K562 (cell line): ENCODE measurements around the gene TUBG2. TPM values are rescaled to one million over a fixed set of nuclear protein-coding genes. Genes with fewer than 3 reads are reported as not detected.

Experiments used
- ATF2 ChIP-seq: sonication (generic); formaldehyde crosslinking; IDR thresholded peaks from 2 replicates; pipeline ENCODE4 v1.8.1; 2022; ENCODE audit warnings: missing genetic modification reagents
- ATF6 ChIP-seq: sonication (generic); formaldehyde crosslinking; IDR thresholded peaks from 2 replicates; pipeline ENCODE4 v1.4.0; 2020; ENCODE audit warnings: mild to moderate bottlenecking, missing genetic modification reagents
- CBX1 ChIP-seq: sonication (generic); IDR thresholded peaks from 2 replicates; pipeline ENCODE4 v1.6.1; 2016; ENCODE audit warnings: antibody characterized with exemption, low read depth, mild to moderate bottlenecking
- CHD2 ChIP-seq: IDR thresholded peaks from 2 replicates; pipeline ENCODE4 v1.6.1; 2011; ENCODE audit warnings: low read depth, low read length
- ELF4 ChIP-seq: fragments of 450-650 bp; formaldehyde crosslinking; IDR thresholded peaks from 2 replicates; pipeline ENCODE4 v1.4.0; 2022; ENCODE audit warnings: missing genetic modification characterization
- FOXJ3 ChIP-seq: sonication (generic); formaldehyde crosslinking; IDR thresholded peaks from 2 replicates; pipeline ENCODE4 v1.4.0; 2020; ENCODE audit warnings: mild to moderate bottlenecking, missing genetic modification reagents
- KLF1 ChIP-seq: fragments of 450-650 bp; IDR thresholded peaks from 2 replicates; pipeline ENCODE4 v1.6.1; 2016; ENCODE audit warnings: missing genetic modification characterization, missing compliant biosample characterization
- PATZ1 ChIP-seq: fragments of 250-450 bp; sonication (Bioruptor Pico); IDR thresholded peaks from 2 replicates; pipeline ENCODE4 v1.5.0; 2020; ENCODE audit warnings: mild to moderate bottlenecking, borderline replicate concordance
- POLR3G ChIP-seq: IDR thresholded peaks from 2 replicates; pipeline ENCODE4 v1.6.1; 2011; ENCODE audit not compliant: insufficient read length, insufficient replicate concordance; ENCODE audit errors: extremely low read depth
- SAP30 ChIP-seq: fragments of 200-600 bp; sonication (generic); IDR thresholded peaks from 2 replicates; pipeline ENCODE4 v1.6.1; 2012; ENCODE audit warnings: borderline replicate concordance, low read depth, mild to moderate bottlenecking, moderate library complexity, low read length, control low read depth, inconsistent platforms; ENCODE audit not compliant: insufficient read depth, poor library complexity, severe bottlenecking
- SMAD1 ChIP-seq: fragments of 150-350 bp; IDR thresholded peaks from 2 replicates; pipeline ENCODE4 v1.6.1; 2014; ENCODE audit warnings: low read length, low read depth; ENCODE audit not compliant: partially characterized antibody
- SRF ChIP-seq, 2 experiments: fragments of 250-450, 450-650 bp in 1 of 2; sonication (Bioruptor Pico) in 1 of 2; sonication (generic) in 1 of 2; formaldehyde crosslinking; IDR thresholded peaks; 2 replicates each; pipeline versions ENCODE4 v1.5.0 to v1.5.1; 2020 to 2022; ENCODE audit warnings: mild to moderate bottlenecking in 1 of 2, missing genetic modification reagents in 1 of 2
- ZEB2 ChIP-seq: fragments of 450-650 bp; IDR thresholded peaks from 2 replicates; pipeline ENCODE4 v1.6.1; 2016
- ZNF12 ChIP-seq: sonication (generic); formaldehyde crosslinking; IDR thresholded peaks from 2 replicates; pipeline ENCODE4 v1.4.0; 2020; ENCODE audit warnings: mild to moderate bottlenecking, missing genetic modification reagents
- ZNF121 ChIP-seq: sonication (generic); formaldehyde crosslinking; conservative IDR thresholded peaks from 2 replicates; pipeline ENCODE4 v1.8.0; 2022; ENCODE audit warnings: missing genetic modification reagents
- ZNF311 ChIP-seq: fragments of 250-450 bp; sonication (Bioruptor Pico); IDR thresholded peaks from 2 replicates; pipeline ENCODE4 v1.4.0; 2020; ENCODE audit warnings: mild to moderate bottlenecking, moderate library complexity
- ZNF584 ChIP-seq: fragments of 200-800 bp; sonication (Bioruptor generic); IDR thresholded peaks from 2 replicates; pipeline ENCODE4 v1.6.1; 2016; ENCODE audit warnings: low read depth, mild to moderate bottlenecking, missing genetic modification characterization, missing compliant biosample characterization
- polyA plus RNA-seq, 8 experiments: library from polyadenylated mRNA; depleted of rRNA in 4 of 8; stranded (reverse) in 5 of 8; unstranded in 3 of 8; fragments of >200 nt; fragmentation: Nextera tagmentation in 2 of 8; fragmentation: Illumina TruSeq in 1 of 8; extraction: Ambion mirVana in 2 of 8; extraction: Trizol in 1 of 8; gene quantifications; 2 replicates each; pipeline versions ENCODE4 v1.2.1 to v1.2.3, GENCODE V29; 2011 to 2014; ENCODE audit warnings: inconsistent platforms in 1 of 8, missing spikeins in 1 of 8
- total RNA-seq, 7 experiments: library from RNA; depleted of rRNA in 6 of 7; stranded (reverse); fragments of >200 nt in 6 of 7; fragmentation: Illumina TruSeq in 2 of 7; extraction: Trizol in 2 of 7; gene quantifications; 2 replicates each; pipeline versions ENCODE4 v1.2.1 to v1.2.3, GENCODE V29; 2011 to 2021; ENCODE audit warnings: low replicate concordance in 1 of 7
- TF ChIP-seq, protein P1 (sequence below): sonication (generic); formaldehyde crosslinking; IDR thresholded peaks from 2 replicates; pipeline ENCODE4 v1.8.0; 2022; ENCODE audit warnings: missing genetic modification reagents, mild to moderate bottlenecking, borderline replicate concordance
- TF ChIP-seq, protein P2 (sequence below): IDR thresholded peaks from 2 replicates; pipeline ENCODE4 v1.6.1; 2016; ENCODE audit warnings: missing genetic modification characterization, missing compliant biosample characterization

Gene TUBG2
- total and polyA plus RNA-seq, 9 of the 15 experiments (the other 6 are each of a cell fraction or from before 2014, with no cell fraction given), result 0.09 to 0.80 (median 0.24) TPM; not detected in 2

DNA sequence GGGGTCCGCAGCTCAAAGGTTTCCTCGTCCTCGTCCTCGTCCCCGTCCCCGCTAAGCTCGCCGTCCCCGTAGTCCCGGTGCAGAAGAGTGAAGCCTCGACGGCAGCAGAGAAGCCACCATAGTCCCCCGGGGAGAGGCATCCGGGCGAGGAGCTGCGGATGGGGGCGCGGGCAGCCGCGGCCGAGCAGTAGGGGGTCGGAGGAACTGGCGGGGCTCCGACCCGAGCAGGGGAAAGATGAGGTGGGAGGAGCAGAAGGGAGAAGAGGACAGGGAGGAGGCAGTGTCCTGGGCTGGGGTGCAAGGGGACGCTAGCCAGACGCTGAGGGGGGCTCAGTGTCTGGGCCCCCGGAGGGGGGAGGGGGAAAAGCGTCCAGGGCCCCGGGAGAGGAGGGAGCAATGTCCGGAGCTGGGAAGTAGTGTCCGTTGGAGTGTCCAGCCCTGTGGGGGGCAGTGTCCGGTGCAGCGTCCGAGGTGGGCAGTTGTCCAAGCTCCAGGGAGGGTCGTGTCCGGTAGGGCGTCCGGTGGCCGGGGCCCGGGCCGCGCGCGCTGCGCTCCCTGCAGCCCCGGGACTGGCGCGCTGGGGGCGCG lies 17.4 kb downstream of the TUBG2 start, which contains the start of gene PLEKHH3 (continued):
- TF ChIP-seq SMAD1 (no peak), ZNF121 (CRISPR knock-in tag) (no peak), ELF4 (CRISPR knock-in tag) (no peak), ZNF12 (CRISPR knock-in tag) (no peak), POLR3G (no peak), PATZ1 (CRISPR knock-in tag) (no peak), CHD2 (no peak), FOXJ3 (no peak), KLF1 (tag) (no peak), ATF6 (CRISPR knock-in tag) (no peak), CBX1 (peak; percentile 54; the same call in 1 of the 2 replicates), ZNF311 (CRISPR knock-in tag) (no peak), SRF (CRISPR knock-in tag; IDR thresholded peaks at IDR 0.05) (no peak), ATF2 (CRISPR knock-in tag) (no peak), SAP30 (no peak), ZEB2 (no peak), ZNF584 (CRISPR knock-in tag) (no peak)
- TF ChIP-seq, protein P1, sequence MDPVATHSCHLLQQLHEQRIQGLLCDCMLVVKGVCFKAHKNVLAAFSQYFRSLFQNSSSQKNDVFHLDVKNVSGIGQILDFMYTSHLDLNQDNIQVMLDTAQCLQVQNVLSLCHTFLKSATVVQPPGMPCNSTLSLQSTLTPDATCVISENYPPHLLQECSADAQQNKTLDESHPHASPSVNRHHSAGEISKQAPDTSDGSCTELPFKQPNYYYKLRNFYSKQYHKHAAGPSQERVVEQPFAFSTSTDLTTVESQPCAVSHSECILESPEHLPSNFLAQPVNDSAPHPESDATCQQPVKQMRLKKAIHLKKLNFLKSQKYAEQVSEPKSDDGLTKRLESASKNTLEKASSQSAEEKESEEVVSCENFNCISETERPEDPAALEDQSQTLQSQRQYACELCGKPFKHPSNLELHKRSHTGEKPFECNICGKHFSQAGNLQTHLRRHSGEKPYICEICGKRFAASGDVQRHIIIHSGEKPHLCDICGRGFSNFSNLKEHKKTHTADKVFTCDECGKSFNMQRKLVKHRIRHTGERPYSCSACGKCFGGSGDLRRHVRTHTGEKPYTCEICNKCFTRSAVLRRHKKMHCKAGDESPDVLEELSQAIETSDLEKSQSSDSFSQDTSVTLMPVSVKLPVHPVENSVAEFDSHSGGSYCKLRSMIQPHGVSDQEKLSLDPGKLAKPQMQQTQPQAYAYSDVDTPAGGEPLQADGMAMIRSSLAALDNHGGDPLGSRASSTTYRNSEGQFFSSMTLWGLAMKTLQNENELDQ (CRISPR knock-in tag), result no peak
- TF ChIP-seq, protein P2, sequence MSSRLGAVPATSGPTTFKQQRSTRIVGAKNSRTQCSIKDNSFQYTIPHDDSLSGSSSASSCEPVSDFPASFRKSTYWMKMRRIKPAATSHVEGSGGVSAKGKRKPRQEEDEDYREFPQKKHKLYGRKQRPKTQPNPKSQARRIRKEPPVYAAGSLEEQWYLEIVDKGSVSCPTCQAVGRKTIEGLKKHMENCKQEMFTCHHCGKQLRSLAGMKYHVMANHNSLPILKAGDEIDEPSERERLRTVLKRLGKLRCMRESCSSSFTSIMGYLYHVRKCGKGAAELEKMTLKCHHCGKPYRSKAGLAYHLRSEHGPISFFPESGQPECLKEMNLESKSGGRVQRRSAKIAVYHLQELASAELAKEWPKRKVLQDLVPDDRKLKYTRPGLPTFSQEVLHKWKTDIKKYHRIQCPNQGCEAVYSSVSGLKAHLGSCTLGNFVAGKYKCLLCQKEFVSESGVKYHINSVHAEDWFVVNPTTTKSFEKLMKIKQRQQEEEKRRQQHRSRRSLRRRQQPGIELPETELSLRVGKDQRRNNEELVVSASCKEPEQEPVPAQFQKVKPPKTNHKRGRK, result no peak
